HEK293 (cell line): Measurements from ENCODE around the gene THAP2.

Experiments
- HOXA7 ChIP-seq: sonication (generic); formaldehyde crosslinking; IDR thresholded peaks from 2 replicates; pipeline ENCODE4 v1.8.1; 2022; ENCODE audit warnings: missing genetic modification reagents, borderline replicate concordance
- TCF7L2 ChIP-seq: IDR thresholded peaks from 2 replicates; pipeline ENCODE4 v1.6.1; 2011; ENCODE audit warnings: low read depth, mild to moderate bottlenecking, inconsistent platforms, low read length, moderate library complexity, borderline replicate concordance
- ZBTB7A ChIP-seq: fragments of 450-650 bp; formaldehyde crosslinking; IDR thresholded peaks from 2 replicates; pipeline ENCODE4 v1.5.1; 2016; ENCODE audit warnings: low read depth, missing biosample characterization, missing genetic modification characterization
- ZNF114 ChIP-seq: fragments of 450-650 bp; formaldehyde crosslinking; IDR thresholded peaks from 2 replicates; pipeline ENCODE4 v1.5.0; 2017; ENCODE audit warnings: missing biosample characterization, missing genetic modification characterization
- ZNF24 ChIP-seq: fragments of 450-650 bp; formaldehyde crosslinking; IDR thresholded peaks from 2 replicates; pipeline ENCODE4 v1.5.1; 2016; ENCODE audit warnings: missing biosample characterization, missing genetic modification characterization
- TF ChIP-seq, protein P1 (sequence below): fragments of 450-650 bp; formaldehyde crosslinking; IDR thresholded peaks from 2 replicates; pipeline ENCODE4 v1.5.1; 2016; ENCODE audit warnings: missing biosample characterization, missing genetic modification characterization
- TF ChIP-seq, protein P2 (sequence below): fragments of 450-650 bp; formaldehyde crosslinking; IDR thresholded peaks from 2 replicates; pipeline ENCODE4 v1.5.1; 2016; ENCODE audit warnings: missing biosample characterization, missing genetic modification characterization
- TF ChIP-seq, protein P3 (sequence below): IDR thresholded peaks from 2 replicates; pipeline ENCODE4 v1.6.1; 2011; ENCODE audit warnings: mild to moderate bottlenecking, low read depth, low read length, borderline replicate concordance

DNA sequence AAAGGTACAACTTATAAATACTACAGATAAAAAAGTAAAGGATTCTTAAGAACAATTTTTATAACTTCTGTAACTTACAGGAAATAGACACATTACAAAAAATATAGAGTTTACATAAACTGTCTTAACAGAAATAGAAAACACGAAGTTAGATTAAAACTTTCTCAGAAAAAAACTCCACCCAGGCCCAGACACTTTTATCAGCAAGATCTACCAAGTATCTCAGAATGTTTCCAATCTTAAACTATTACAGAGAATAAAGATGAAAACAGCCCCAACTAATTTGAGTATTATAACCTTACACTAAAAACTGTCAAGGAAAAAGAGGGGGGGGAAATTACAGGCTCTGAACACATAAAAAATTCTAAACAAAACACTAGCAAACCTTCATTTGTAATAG, 8.6 kb upstream of the THAP2 start:
- TF ChIP-seq ZBTB7A (tag by site-specific recombination) (no peak), ZNF114 (tag by site-specific recombination) (no peak), HOXA7 (CRISPR knock-in tag) (no peak), ZNF24 (tag by site-specific recombination) (no peak), TCF7L2 (no peak)
- TF ChIP-seq, protein P1, sequence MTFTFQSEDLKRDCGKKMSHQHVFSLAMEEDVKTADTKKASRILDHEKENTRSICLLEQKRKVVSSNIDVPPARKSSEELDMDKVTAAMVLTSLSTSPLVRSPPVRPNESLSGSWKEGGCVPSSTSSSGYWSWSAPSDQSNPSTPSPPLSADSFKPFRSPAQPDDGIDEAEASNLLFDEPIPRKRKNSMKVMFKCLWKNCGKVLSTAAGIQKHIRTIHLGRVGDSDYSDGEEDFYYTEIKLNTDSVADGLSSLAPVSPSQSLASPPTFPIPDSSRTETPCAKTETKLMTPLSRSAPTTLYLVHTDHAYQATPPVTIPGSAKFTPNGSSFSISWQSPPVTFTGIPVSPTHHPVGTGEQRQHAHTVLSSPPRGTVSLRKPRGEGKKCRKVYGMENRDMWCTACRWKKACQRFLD (tag by site-specific recombination): no peak
- TF ChIP-seq, protein P2, sequence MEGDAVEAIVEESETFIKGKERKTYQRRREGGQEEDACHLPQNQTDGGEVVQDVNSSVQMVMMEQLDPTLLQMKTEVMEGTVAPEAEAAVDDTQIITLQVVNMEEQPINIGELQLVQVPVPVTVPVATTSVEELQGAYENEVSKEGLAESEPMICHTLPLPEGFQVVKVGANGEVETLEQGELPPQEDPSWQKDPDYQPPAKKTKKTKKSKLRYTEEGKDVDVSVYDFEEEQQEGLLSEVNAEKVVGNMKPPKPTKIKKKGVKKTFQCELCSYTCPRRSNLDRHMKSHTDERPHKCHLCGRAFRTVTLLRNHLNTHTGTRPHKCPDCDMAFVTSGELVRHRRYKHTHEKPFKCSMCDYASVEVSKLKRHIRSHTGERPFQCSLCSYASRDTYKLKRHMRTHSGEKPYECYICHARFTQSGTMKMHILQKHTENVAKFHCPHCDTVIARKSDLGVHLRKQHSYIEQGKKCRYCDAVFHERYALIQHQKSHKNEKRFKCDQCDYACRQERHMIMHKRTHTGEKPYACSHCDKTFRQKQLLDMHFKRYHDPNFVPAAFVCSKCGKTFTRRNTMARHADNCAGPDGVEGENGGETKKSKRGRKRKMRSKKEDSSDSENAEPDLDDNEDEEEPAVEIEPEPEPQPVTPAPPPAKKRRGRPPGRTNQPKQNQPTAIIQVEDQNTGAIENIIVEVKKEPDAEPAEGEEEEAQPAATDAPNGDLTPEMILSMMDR: no peak
- TF ChIP-seq, protein P3, sequence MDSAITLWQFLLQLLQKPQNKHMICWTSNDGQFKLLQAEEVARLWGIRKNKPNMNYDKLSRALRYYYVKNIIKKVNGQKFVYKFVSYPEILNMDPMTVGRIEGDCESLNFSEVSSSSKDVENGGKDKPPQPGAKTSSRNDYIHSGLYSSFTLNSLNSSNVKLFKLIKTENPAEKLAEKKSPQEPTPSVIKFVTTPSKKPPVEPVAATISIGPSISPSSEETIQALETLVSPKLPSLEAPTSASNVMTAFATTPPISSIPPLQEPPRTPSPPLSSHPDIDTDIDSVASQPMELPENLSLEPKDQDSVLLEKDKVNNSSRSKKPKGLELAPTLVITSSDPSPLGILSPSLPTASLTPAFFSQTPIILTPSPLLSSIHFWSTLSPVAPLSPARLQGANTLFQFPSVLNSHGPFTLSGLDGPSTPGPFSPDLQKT: no peak
